ENCODE measurements around the gene TNFRSF8. TPM values are rescaled to one million over a fixed set of nuclear protein-coding genes. Genes with fewer than 3 reads are reported as not detected.

Gene TNFRSF8
- polyA plus RNA-seq, 1 donor (not counting 4 experiments of a cell fraction or from before 2014, with no cell fraction given): 0.03 TPM

GRCh38 chr1:12072741-12073140, 9.6 kb downstream of the TNFRSF8 start:
- no peak for FAIRE-seq
- Histone ChIP-seq H3K9me3 (ENCODE audit: control insufficient read depth, low read depth, low read length) (no peaks in the 10 kb centered on the region), H3K9me1 (ENCODE audit: control insufficient read depth, extremely low read depth, insufficient read depth, low read length) (no peaks in the 10 kb centered on the region), H3K27me3 (ENCODE audit: control insufficient read depth, extremely low read depth, insufficient read depth, low read length) (peaks cover 18% of the 10 kb centered on the region), H3K4me2 (ENCODE audit: control insufficient read depth, extremely low read depth, insufficient read depth, low read depth, low read length) (no peak overlapping the region), H3K9ac (ENCODE audit: control insufficient read depth, extremely low read depth, insufficient read depth, low read length) (no peak overlapping the region), H3K79me2 (ENCODE audit: control insufficient read depth, insufficient read depth, low read length) (no peaks in the 10 kb centered on the region), H3K4me1 (ENCODE audit: control insufficient read depth, extremely low read depth, insufficient read depth, low read length) (no peaks in the 10 kb centered on the region), H3K36me3 (ENCODE audit: control insufficient read depth in 2 of 2, extremely low read depth in 1 of 2, insufficient read depth in 2 of 2, low read length in 2 of 2) (no peaks in the 10 kb centered on the region), H2AFZ (ENCODE audit: control insufficient read depth, low read length) (no peak overlapping the region), H4K20me1 (ENCODE audit: control insufficient read depth, extremely low read depth, insufficient read depth, low read length) (no peaks in the 10 kb centered on the region), H3K4me3 (ENCODE audit: control insufficient read depth in 2 of 3, extremely low read depth in 1 of 3, insufficient read depth in 2 of 3, low read depth in 1 of 3, low read length in 3 of 3) (no peak overlapping the region), H3K27ac (ENCODE audit: control insufficient read depth, insufficient read depth, low read length) (no peak overlapping the region)
- no peak for DNase-seq (ENCODE audit: low read depth, low spot score)
- dilution Hi-C loops (cut with MboI; ENCODE audit: extremely low pct_ligation_motif_present, low sequenced_read_pairs): no loop called here
- no peak for TF ChIP-seq CTCF (optimal IDR thresholded peaks at IDR 0.05 in 1 of 3, IDR thresholded peaks at IDR 0.05 in 1 of 3, conservative IDR thresholded peaks at IDR 0.05 in 1 of 3; ENCODE audit: extremely low read depth in 1 of 3, insufficient read depth in 2 of 3, low read length in 3 of 3)
- TF ChIP-seq EZH2 (IDR thresholded peaks at IDR 0.05; ENCODE audit: low read length): no peak

- Histone ChIP-seq H3K4me3 (ENCODE audit: control insufficient read depth in 2 of 3, extremely low read depth in 1 of 3, insufficient read depth in 2 of 3, low read depth in 1 of 3, low read length in 3 of 3) (no peak overlapping the region), H3K9ac (ENCODE audit: control insufficient read depth, extremely low read depth, insufficient read depth, low read length) (no peak overlapping the region), H3K27me3 (ENCODE audit: control insufficient read depth, extremely low read depth, insufficient read depth, low read length) (peaks cover 18% of the 10 kb centered on the region), H3K9me1 (ENCODE audit: control insufficient read depth, extremely low read depth, insufficient read depth, low read length) (no peaks in the 10 kb centered on the region), H3K4me2 (ENCODE audit: control insufficient read depth, extremely low read depth, insufficient read depth, low read depth, low read length) (no peak overlapping the region), H3K36me3 (ENCODE audit: control insufficient read depth in 2 of 2, extremely low read depth in 1 of 2, insufficient read depth in 2 of 2, low read length in 2 of 2) (no peaks in the 10 kb centered on the region), H3K27ac (ENCODE audit: control insufficient read depth, insufficient read depth, low read length) (no peak overlapping the region), H3K4me1 (ENCODE audit: control insufficient read depth, extremely low read depth, insufficient read depth, low read length) (no peaks in the 10 kb centered on the region), H3K9me3 (ENCODE audit: control insufficient read depth, low read depth, low read length) (no peaks in the 10 kb centered on the region), H4K20me1 (ENCODE audit: control insufficient read depth, extremely low read depth, insufficient read depth, low read length) (no peaks in the 10 kb centered on the region), H2AFZ (ENCODE audit: control insufficient read depth, low read length) (no peak overlapping the region), H3K79me2 (ENCODE audit: control insufficient read depth, insufficient read depth, low read length) (no peaks in the 10 kb centered on the region)
- DNase-seq (ENCODE audit: low read depth, low spot score): no peak
- dilution Hi-C loops (cut with MboI; ENCODE audit: extremely low pct_ligation_motif_present, low sequenced_read_pairs): no loop called here
- FAIRE-seq: no peak
- TF ChIP-seq CTCF (optimal IDR thresholded peaks at IDR 0.05 in 1 of 3, IDR thresholded peaks at IDR 0.05 in 1 of 3, conservative IDR thresholded peaks at IDR 0.05 in 1 of 3; ENCODE audit: extremely low read depth in 1 of 3, insufficient read depth in 2 of 3, low read length in 3 of 3) (no peak), EZH2 (IDR thresholded peaks at IDR 0.05; ENCODE audit: low read length) (no peak)
Measured at GRCh38 chr1:12073796-12074195, 10.7 kb downstream of the TNFRSF8 start.

Data from keratinocyte (primary cell).